ENCODE measurements around the gene VSIG1.

- TF ChIP-seq EZH2 (IDR thresholded peaks at IDR 0.05) = no peak
- TF ChIP-seq POLR2AphosphoS5 (IDR thresholded peaks at IDR 0.05; ENCODE audit: borderline replicate concordance, low read depth, low read length) = no peak
Measured at GRCh38 chrX:108122748-108123147, 77.9 kb downstream of the VSIG1 start.
